22Rv1 (cell line): ENCODE data around the gene ATP2A3.

Experiments used
- CTCF ChIP-seq: fragments of 450-650 bp; IDR thresholded peaks from 2 replicates; pipeline ENCODE4 v1.5.1; 2017; ENCODE audit warnings: mild to moderate bottlenecking
- ZFX ChIP-seq: fragments of 450-650 bp; IDR thresholded peaks from 2 replicates; pipeline ENCODE4 v1.6.1; 2017; ENCODE audit warnings: antibody characterized with exemption, borderline replicate concordance

- TF ChIP-seq CTCF (no peak), ZFX (no peak)
Observed at GRCh38 chr17:3877220-3877619, 87.0 kb downstream of the ATP2A3 start.
